ENCODE measurements around the gene CCSER1. TPM values are rescaled to one million over a fixed set of nuclear protein-coding genes. Genes with fewer than 3 reads are reported as not detected.
"Not testable (repeated sequence)": the region's sequence is repeated elsewhere in the genome, so short reads cannot be mapped to it uniquely, and the experiment has no call there.

The CCSER1 gene
- polyA plus RNA-seq, 1 donor from 2014 or later, result 20.8 TPM

DNA sequence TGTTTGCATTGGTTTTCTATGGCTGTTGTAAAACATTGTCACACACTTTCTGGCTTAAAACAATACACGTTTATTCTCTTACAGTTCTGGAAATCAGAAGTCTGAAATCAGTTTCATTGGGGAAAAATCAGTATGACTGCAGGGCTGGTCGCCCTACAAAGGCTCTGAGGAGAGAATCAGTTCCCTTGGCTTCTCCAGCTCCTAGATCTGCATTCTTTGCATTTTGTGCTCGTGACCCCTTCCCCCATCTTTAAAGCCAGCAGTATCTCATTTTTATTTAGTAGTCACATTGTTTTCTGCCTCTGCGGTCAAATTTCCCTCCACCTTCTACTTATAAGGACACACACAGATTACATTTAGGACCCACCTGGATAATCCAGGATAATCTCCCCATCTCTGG is 1326.9 kb downstream of the CCSER1 start (continued):
- TF ChIP-seq EP300 (conservative IDR thresholded peaks at IDR 0.05; ENCODE audit: poor library complexity, severe bottlenecking), result no peak

DNA sequence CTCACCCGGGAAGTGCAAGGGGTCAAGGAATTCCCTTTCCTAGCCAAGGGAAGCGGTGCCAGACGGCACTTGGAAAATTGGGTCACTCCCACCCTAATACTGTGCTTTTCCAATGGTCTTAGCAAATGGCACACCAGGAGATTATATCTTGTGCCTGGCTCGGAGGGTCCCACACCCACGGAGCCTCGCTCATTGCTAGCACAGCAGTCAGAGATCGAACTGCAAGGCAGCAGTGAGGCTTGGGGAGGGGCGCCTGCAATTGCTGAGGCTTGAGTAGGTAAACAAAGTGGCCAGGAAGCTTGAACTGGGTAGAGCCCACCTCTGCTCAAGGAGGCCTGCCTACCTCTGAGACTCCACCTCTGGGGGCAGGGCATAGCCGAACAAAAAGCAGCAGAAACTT is 1335.4 kb downstream of the CCSER1 start:
- not testable (repeated sequence) for H3K27me3 ChIP-seq (ENCODE audit: insufficient read depth, low read depth, low read length); H3K9ac ChIP-seq (ENCODE audit: low read length); H3K4me3 ChIP-seq (ENCODE audit: low read length); H2AFZ ChIP-seq (ENCODE audit: low read depth, low read length); H3K9me3 ChIP-seq (ENCODE audit: low read length); H3K36me3 ChIP-seq (ENCODE audit: insufficient read depth, low read length); H3K9me2 ChIP-seq (ENCODE audit: insufficient read depth, low read length); H4K20me1 ChIP-seq (ENCODE audit: insufficient read depth); H3K79me2 ChIP-seq (replicated peaks; ENCODE audit: insufficient read depth, low read length); H3K27ac ChIP-seq (ENCODE audit: low read length); H3K4me2 ChIP-seq (ENCODE audit: low read length); H3F3A ChIP-seq (ENCODE audit: insufficient read depth, low read length, poor library complexity, severe bottlenecking)

DNA sequence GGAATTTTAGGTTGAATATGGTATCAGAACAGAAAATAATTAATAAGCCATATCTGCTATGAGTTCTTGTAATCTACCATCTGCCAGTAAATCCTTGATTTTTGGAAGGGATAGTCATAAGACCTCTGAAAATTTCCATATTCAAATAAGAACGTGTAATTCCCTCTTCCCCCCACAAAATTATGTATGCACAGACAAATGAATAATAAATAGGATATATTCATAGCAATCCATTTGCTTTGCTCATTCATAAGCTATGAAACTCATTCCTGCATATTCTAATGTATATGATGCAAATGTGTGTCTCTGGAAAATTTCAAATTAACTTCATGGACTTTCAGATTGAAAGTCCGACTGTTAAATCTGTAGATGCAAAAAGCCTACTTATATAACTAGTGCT is 1343.5 kb downstream of the CCSER1 start:
- H3K27me3 ChIP-seq (ENCODE audit: insufficient read depth, low read depth, low read length), result no peaks in the 10 kb centered on the region
- no peaks in the 10 kb centered on the region for H3K36me3 ChIP-seq (ENCODE audit: insufficient read depth, low read length)
- no peaks in the 10 kb centered on the region for H3K9me3 ChIP-seq (ENCODE audit: low read length)
- H3K9me2 ChIP-seq (ENCODE audit: insufficient read depth, low read length), result no peaks in the 10 kb centered on the region
- H4K20me1 ChIP-seq (ENCODE audit: insufficient read depth), result no peaks in the 10 kb centered on the region
- TF ChIP-seq EZH2 (IDR thresholded peaks at IDR 0.05; ENCODE audit: borderline replicate concordance, insufficient read depth, low read length, poor library complexity, severe bottlenecking), result no peak
- no peak for TF ChIP-seq EP300 (conservative IDR thresholded peaks at IDR 0.05; ENCODE audit: poor library complexity, severe bottlenecking)
- no peak for TF ChIP-seq MXI1 (conservative IDR thresholded peaks at IDR 0.05; ENCODE audit: poor library complexity, severe bottlenecking)
- TF ChIP-seq, protein P1, sequence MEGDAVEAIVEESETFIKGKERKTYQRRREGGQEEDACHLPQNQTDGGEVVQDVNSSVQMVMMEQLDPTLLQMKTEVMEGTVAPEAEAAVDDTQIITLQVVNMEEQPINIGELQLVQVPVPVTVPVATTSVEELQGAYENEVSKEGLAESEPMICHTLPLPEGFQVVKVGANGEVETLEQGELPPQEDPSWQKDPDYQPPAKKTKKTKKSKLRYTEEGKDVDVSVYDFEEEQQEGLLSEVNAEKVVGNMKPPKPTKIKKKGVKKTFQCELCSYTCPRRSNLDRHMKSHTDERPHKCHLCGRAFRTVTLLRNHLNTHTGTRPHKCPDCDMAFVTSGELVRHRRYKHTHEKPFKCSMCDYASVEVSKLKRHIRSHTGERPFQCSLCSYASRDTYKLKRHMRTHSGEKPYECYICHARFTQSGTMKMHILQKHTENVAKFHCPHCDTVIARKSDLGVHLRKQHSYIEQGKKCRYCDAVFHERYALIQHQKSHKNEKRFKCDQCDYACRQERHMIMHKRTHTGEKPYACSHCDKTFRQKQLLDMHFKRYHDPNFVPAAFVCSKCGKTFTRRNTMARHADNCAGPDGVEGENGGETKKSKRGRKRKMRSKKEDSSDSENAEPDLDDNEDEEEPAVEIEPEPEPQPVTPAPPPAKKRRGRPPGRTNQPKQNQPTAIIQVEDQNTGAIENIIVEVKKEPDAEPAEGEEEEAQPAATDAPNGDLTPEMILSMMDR (IDR thresholded peaks at IDR 0.05; ENCODE audit: poor library complexity, severe bottlenecking), result no peak
- no peaks in the 10 kb centered on the region for H3K79me2 ChIP-seq (replicated peaks; ENCODE audit: insufficient read depth, low read length)
- no peak overlapping the region for H3K27ac ChIP-seq (ENCODE audit: low read length)
- H3K4me2 ChIP-seq (ENCODE audit: low read length), result no peak overlapping the region
- H3F3A ChIP-seq (ENCODE audit: insufficient read depth, low read length, poor library complexity, severe bottlenecking), result no peaks in the 10 kb centered on the region
- H3K4me3 ChIP-seq (ENCODE audit: low read length), result no peak overlapping the region
- H2AFZ ChIP-seq (ENCODE audit: low read depth, low read length), result no peak overlapping the region
- H3K9ac ChIP-seq (ENCODE audit: low read length), result no peak overlapping the region

DNA sequence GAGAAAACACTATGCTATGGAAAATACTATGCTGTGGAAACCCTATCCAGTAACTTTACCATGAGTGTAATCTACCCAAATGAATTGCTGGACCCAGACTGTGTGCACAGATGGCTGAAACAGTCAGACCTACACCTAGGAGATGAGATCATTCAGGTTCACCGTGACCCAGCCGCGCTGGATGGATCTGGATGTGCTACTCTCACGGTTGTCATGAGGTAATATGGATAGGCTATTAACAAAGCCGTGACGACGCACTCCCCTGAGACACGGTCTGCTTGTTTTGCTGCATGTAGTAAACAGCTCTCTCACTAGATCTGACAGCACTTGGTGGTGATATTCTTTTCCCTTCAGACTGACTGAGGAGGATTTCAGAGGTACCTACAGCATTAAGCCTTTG is 1344.1 kb downstream of the CCSER1 start:
- Histone ChIP-seq H3K9me2 (ENCODE audit: insufficient read depth, low read length) (no peaks in the 10 kb centered on the region), H3K27me3 (ENCODE audit: insufficient read depth, low read depth, low read length) (no peaks in the 10 kb centered on the region), H3K4me2 (ENCODE audit: low read length) (no peak overlapping the region), H4K20me1 (ENCODE audit: insufficient read depth) (no peaks in the 10 kb centered on the region), H3K27ac (ENCODE audit: low read length) (no peak overlapping the region), H3K79me2 (replicated peaks; ENCODE audit: insufficient read depth, low read length) (no peaks in the 10 kb centered on the region), H3K36me3 (ENCODE audit: insufficient read depth, low read length) (no peaks in the 10 kb centered on the region), H2AFZ (ENCODE audit: low read depth, low read length) (no peak overlapping the region), H3K9me3 (ENCODE audit: low read length) (no peaks in the 10 kb centered on the region), H3K9ac (ENCODE audit: low read length) (no peak overlapping the region), H3F3A (ENCODE audit: insufficient read depth, low read length, poor library complexity, severe bottlenecking) (no peaks in the 10 kb centered on the region), H3K4me3 (ENCODE audit: low read length) (no peak overlapping the region)
- TF ChIP-seq EZH2 (IDR thresholded peaks at IDR 0.05; ENCODE audit: borderline replicate concordance, insufficient read depth, low read length, poor library complexity, severe bottlenecking), result no peak
- no peak for TF ChIP-seq RAD21 (conservative IDR thresholded peaks at IDR 0.05)
- TF ChIP-seq, protein P1 (IDR thresholded peaks at IDR 0.05; ENCODE audit: poor library complexity, severe bottlenecking), result no peak
- TF ChIP-seq MXI1 (conservative IDR thresholded peaks at IDR 0.05; ENCODE audit: poor library complexity, severe bottlenecking), result no peak
- TF ChIP-seq, protein P2, sequence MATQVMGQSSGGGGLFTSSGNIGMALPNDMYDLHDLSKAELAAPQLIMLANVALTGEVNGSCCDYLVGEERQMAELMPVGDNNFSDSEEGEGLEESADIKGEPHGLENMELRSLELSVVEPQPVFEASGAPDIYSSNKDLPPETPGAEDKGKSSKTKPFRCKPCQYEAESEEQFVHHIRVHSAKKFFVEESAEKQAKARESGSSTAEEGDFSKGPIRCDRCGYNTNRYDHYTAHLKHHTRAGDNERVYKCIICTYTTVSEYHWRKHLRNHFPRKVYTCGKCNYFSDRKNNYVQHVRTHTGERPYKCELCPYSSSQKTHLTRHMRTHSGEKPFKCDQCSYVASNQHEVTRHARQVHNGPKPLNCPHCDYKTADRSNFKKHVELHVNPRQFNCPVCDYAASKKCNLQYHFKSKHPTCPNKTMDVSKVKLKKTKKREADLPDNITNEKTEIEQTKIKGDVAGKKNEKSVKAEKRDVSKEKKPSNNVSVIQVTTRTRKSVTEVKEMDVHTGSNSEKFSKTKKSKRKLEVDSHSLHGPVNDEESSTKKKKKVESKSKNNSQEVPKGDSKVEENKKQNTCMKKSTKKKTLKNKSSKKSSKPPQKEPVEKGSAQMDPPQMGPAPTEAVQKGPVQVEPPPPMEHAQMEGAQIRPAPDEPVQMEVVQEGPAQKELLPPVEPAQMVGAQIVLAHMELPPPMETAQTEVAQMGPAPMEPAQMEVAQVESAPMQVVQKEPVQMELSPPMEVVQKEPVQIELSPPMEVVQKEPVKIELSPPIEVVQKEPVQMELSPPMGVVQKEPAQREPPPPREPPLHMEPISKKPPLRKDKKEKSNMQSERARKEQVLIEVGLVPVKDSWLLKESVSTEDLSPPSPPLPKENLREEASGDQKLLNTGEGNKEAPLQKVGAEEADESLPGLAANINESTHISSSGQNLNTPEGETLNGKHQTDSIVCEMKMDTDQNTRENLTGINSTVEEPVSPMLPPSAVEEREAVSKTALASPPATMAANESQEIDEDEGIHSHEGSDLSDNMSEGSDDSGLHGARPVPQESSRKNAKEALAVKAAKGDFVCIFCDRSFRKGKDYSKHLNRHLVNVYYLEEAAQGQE (IDR thresholded peaks at IDR 0.05; ENCODE audit: borderline replicate concordance), result no peak
- TF ChIP-seq SMC3 (conservative IDR thresholded peaks at IDR 0.05; ENCODE audit: poor library complexity), result no peak
- no peak for TF ChIP-seq TAF1 (IDR thresholded peaks at IDR 0.05; ENCODE audit: low read depth)
- TF ChIP-seq POLR2AphosphoS5 (IDR thresholded peaks at IDR 0.05), result no peak
- no peak for TF ChIP-seq EP300 (conservative IDR thresholded peaks at IDR 0.05; ENCODE audit: poor library complexity, severe bottlenecking)

Measured in neural cell (in vitro differentiated cells).